ENCODE measurements around the gene FNDC3A.

- no peak for TF ChIP-seq EZH2 (IDR thresholded peaks at IDR 0.05; ENCODE audit: borderline replicate concordance, low read depth, low read length, severe bottlenecking)
- no peak for TF ChIP-seq CTCF (IDR thresholded peaks at IDR 0.05; ENCODE audit: borderline replicate concordance, extremely low read depth, low read length, poor library complexity, severe bottlenecking)
Measured at GRCh38 chr13:49183672-49184325, 208.1 kb downstream of the FNDC3A start.
